Astrocyte of the cerebellum (primary cell): ENCODE results near the gene CTBP1.

Experiments
- DNase-seq: peaks from one replicate; pipeline ENCODE4 v3.0.0-alpha.2; 2011; ENCODE audit warnings: low read depth
- H3K4me3 ChIP-seq: 2 replicates; pipeline ENCODE4 v1.5.1; 2011; ENCODE audit warnings: mild to moderate bottlenecking, low read depth, low read length, moderate library complexity
- in situ Hi-C: cut with HindIII; loops from 2 replicates; pipeline ENCODE4 v1.10.0; 2017; ENCODE audit warnings: low sequenced_read_pairs
- TF ChIP-seq, protein P1 (sequence below): IDR thresholded peaks from 2 replicates; pipeline ENCODE4 v1.5.1; 2012; ENCODE audit warnings: low read length, low read depth, moderate library complexity, mild to moderate bottlenecking; ENCODE audit errors: missing control alignments

CTBP1 gene

DNA sequence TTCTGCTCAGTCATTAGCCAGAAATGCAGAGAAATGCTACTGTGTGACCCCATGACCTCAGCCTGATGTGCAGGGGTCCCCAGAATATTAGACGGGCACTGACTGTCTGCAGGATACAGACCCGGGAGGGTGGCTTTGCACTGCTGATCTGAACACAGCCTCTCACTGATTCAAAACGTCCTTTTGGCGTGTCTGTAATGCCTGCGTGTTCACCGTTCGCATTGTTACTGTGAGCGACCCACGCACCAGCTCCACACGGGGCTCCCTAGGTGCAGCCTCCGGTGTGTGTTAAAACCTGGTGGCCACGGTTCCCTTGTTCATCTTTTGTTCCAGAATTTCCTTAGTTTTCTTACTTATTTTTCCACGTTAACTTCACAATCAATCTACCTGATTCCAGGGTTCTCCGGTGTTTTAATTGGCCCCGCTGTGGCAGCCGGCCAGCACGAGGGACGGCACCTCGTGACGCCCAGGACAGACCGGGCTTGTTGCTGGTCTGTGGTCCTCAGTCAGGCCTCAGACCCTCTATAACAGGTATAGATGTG is 44.6 kb downstream of the CTBP1 start:
- in situ Hi-C loops, result loop anchor here (5.0 kb wide), 2 partner anchors 38 to 52 kb away; no protein-coding TSS in a partner anchor
- TF ChIP-seq, protein P1, sequence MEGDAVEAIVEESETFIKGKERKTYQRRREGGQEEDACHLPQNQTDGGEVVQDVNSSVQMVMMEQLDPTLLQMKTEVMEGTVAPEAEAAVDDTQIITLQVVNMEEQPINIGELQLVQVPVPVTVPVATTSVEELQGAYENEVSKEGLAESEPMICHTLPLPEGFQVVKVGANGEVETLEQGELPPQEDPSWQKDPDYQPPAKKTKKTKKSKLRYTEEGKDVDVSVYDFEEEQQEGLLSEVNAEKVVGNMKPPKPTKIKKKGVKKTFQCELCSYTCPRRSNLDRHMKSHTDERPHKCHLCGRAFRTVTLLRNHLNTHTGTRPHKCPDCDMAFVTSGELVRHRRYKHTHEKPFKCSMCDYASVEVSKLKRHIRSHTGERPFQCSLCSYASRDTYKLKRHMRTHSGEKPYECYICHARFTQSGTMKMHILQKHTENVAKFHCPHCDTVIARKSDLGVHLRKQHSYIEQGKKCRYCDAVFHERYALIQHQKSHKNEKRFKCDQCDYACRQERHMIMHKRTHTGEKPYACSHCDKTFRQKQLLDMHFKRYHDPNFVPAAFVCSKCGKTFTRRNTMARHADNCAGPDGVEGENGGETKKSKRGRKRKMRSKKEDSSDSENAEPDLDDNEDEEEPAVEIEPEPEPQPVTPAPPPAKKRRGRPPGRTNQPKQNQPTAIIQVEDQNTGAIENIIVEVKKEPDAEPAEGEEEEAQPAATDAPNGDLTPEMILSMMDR, result no peak
- no peak overlapping the region for H3K4me3 ChIP-seq
- DNase-seq, result no peak

DNA sequence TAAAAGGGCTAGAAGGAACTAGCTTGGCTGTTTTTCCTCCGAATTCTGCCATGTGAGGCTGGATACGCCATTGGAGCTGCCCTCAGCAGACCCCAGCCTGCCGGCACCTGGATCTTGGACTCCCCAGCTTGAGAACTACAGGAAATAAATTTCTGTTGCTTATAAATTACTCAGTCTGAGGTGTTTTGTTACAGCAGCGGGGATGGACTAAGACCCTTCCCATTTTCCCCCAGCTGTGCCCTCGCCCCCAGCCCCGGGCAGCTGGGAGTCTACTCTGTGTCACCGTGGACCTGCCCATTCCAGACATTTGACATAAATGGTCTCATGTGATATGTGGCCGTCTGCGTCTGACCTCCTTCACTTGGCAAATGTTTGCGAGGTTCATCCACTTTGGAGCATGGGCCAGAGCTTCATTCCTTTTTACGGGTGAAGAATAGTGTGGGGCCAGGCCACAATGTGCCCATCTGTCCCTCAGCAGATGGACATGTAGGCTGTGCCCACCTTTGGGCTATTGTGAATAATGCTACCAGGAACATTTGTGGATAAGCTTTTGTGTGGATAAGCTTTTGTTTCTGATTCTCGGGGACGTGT is 45.8 kb downstream of the CTBP1 start:
- no peak for DNase-seq
- H3K4me3 ChIP-seq, result no peak overlapping the region
- TF ChIP-seq, protein P1, result no peak
- in situ Hi-C loops, result loop anchor here (5.0 kb wide), 2 partner anchors 39 to 51 kb away; no protein-coding TSS in a partner anchor

DNA sequence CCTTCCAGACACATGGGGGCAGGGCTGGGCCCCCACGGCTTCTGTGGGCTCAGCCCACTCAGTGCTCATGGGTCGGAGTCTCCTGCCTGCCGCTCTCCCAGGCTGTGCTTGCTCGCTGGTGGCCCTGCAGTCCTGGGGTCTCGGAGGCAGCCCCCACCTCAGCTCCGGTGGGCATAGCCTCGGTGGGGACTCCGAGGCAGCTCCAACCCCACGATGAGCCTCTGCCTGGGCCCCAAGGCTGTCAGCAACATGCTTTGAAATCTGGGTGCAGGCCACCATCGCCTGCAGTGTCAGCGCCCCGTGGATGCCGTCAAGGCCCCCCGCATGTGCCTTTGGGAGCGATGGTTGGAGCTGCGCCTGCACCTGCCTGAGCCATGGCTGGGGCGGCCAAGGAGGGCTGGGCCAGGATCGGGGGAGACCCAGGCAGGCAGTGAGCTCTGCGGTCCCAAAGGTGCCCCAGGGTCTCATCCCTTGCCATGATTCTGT is 46.4 kb downstream of the CTBP1 start:
- TF ChIP-seq, protein P1, result no peak
- no peak for DNase-seq
- H3K4me3 ChIP-seq, result no peak overlapping the region
- in situ Hi-C loops, result loop anchor here (5.0 kb wide), 2 partner anchors 40 to 50 kb away; no protein-coding TSS in a partner anchor

DNA sequence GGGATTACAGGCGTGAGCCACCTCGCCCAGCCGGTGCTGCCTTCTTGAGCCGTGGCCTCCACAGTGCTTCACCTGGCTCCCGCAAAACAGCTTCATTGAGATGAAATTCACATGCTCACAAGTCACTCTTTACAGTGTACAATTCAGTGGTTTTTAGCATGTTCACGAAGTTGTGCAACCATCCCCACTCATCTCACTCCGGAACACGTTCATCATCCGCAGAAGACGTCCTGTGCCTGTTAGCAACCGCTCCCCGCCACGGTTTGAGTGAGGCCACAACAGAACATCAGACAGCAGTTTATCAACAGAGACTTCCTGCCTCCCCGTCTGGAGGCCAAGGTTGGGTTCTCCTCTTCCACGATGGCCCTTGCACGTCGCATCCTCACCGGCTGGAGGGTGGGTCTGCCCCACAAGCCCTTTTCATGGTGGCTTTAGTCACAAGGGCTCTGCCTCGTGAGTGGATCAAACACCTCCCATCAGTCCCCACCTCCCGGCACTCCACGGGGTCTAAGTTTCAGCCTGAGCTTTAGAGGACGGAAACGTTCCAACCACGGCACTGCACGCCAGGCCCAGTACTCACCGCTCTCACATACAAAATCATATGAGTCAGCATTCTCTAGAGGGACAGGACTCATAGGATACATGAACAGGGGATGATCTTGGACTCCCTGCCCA is 46.9 kb downstream of the CTBP1 start:
- no peak overlapping the region for H3K4me3 ChIP-seq
- in situ Hi-C loops, result loop anchor here (5.0 kb wide), 2 partner anchors 40 to 50 kb away; no protein-coding TSS in a partner anchor
- TF ChIP-seq, protein P1, result no peak
- no peak for DNase-seq

DNA sequence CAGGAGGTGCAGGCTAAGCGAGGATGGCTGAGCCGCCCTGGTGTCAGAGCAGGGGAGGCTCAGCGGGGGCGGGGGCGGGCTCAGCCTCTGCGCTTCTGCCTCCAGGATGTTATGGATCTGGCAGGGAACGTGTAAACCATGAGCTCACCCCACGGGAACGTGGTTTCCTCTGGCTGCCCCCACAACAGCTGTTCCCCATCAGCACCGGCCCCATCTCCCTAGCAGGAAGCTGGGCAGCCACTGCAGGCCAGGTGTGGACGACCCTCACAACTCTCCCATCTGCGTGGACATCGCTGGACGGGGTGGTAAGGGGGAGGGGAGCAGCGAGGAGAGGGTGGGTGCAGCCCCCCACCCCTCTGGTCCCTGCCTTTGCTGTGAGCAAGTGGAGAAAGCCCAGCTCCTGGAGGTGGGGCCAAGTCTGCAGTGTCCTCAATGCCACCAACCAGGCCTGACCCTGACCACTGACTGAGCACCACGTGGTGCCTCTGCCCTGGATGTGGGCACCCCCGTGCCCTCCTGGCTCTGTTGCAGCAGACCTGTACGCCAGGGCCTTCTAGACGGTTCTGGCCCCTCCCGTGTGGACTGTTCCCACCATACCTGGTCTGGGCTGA is 48.4 kb downstream of the CTBP1 start:
- TF ChIP-seq, protein P1, result no peak
- in situ Hi-C loops, result loop anchor here (5.0 kb wide), 2 partner anchors 42 to 48 kb away; no protein-coding TSS in a partner anchor
- DNase-seq, result peak; percentile 59
- no peak overlapping the region for H3K4me3 ChIP-seq
